Activated T-helper 1 cell treated with anti-CD3 and anti-CD28 coated beads, Interleukin-2, amount 50 U/mL, for 16 hours (primary cell): ENCODE measurements around the gene PPIC.
"Not testable (repeated sequence)": the region's sequence is repeated elsewhere in the genome, so short reads cannot be mapped to it uniquely, and the experiment has no call there.

Experiments used
- DNase-seq, 2 donors: peaks; one replicate each; pipeline ENCODE4 v3.0.0-alpha.2; 2020; ENCODE audit warnings: low read depth in 1 of 2, low spot score in 1 of 2

PPIC gene

GRCh38 chr5:123012321-123012720, 24.2 kb downstream of the PPIC start:
- no peak for DNase-seq

DNA sequence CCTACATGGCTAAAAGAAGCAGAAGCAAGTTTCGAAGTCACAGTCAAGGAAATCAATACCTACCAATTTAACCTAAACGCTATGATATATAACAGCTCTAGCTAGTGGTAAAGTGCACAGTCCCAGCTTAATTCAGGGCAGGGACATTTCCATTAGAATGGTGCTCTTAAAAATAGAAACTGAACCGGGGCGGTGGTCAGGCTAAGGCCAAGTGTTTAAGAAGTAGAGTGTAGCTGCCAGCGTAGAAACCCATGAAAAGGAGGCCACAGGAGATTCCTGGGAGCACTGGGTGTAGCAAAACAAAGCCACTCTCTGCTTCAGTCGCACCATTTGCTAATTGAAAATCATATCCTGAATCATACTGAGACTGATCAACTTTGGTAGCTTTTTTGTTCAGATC, 28.8 kb downstream of the PPIC start:
- no peak for DNase-seq

GRCh38 chr5:123007182-123007581, 29.3 kb downstream of the PPIC start:
- DNase-seq, result no peak

DNA sequence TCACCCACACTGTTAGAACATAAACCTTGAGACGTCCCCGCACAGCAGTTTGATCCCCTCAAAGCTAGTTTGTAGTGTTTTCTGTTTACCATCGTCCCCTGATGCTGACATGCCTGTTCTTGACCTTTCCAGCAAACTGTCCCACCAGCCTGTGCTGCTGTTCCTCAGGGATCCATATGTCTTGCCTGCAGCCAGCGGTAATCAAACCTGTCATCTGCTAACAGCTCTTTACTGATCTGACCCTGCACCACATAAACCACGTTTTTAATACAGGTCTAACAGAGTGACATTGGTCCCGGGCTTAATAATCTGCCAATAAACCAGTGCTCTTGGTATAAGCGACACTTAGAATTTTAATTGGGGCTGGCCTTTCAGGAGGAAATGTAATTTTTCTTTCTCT, 34.7 kb downstream of the PPIC start:
- DNase-seq, result no peak

DNA sequence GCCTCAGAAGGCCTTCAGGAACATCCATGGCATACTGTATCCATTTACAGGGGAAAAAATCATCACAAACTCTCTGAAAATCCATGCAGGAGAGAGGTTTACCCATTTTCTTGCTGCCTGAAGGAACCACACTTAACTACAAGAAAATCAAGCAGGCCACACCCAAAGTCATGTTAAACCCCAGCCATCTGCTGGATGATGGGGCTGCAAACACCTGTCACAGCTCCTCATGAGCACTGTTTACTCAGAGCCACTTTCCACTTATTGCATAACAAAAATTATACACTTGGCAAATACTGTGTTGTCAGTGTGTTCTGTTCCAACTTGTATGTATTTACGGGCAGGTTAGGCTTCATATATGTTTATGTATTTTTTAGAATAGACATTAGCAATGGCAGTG, 35.8 kb downstream of the PPIC start:
- no peak for DNase-seq

- no peak for DNase-seq
Measured at GRCh38 chr5:122999947-123000563, 36.5 kb downstream of the PPIC start.

- DNase-seq, result no peak
Measured at GRCh38 chr5:122997294-122997693, 39.2 kb downstream of the PPIC start.

DNA sequence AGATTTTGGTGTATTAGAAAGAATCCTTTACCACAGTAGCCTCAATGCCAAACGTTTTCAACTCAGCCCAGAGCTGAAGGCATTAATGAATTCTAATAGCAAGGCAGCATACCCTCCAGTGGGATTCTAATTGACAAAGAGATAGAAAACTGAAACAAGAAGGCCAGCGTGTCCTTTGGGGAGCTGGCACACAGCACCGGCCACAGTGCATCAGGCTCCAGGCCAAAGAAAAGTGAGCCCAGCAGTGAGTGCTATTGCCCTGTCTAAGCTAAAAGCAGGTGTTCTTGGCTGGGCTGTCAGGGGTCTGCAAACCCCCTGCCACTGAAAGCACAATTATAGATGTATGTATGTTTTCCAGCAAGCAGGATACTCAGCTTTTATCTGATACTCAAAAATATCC, 40.4 kb downstream of the PPIC start:
- DNase-seq, result no peak

DNA sequence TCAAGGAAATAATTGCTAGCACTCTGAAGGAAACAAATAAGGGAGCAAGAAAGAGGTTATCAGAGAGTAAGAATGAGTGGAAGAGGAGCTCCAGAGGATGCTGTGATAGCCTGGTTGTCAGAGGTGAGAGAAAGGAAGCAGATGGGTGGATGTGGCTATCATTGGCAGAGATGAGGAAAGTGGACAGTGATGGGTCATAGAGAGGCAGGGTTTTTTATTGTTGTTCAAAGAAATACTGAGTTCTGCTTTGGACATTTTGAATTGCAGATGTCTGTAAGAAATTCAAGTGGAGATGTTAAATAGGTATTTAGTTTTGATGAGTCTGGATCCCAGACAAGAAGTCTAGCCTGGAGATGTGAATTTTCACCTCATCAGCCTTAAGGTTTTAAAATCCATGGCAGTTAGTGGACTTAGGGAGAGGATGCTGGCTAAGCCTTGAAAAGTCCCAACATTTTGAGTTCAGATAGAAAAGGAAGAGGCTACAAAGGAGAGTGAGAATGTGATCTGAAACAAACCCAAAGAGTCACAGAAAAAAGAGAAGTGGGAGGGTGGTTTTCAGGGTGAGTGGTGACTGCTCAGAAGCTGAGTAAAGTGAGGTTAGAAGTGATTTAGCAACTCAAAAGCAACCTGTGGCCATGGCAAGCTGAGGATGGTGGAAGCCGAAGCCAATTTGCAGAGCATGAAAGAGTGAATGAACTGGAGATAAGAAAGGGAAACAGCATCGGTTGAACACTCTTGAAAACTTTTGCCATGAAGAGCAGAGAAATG, 50.4 kb downstream of the PPIC start:
- no peak for DNase-seq

DNA sequence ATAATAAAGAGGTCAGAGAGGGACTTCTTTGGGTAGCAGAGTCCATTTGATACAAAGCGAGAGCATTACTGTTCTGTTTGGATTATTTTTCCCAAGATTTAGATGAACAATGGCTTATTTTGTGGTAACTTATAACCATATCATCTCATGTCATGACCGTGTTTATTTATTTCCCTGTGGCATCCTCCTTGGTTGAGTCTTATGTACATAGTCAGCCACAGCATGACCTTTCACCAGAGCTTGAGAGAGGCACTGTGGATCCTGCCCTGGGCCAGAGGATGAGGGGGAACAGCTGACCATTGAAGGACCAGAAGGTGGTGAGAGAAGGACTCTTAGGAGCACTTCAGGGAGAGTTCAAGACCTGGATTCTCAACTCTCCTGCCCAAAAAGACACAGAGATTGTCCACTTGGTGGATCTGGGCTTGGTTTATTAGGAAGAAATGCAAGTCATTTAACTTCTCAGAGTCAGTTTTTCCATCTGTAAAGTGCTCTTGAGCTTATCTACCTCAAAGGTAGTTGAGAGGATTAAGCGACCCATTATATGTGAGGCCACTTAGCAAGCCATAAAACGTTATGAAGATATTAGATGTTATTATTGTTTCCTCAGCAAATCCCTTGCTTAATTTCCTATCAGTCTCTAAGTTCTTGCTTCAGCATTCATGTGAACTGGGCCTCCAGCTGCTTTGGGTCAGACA, 51.4 kb downstream of the PPIC start:
- DNase-seq, result no peak

- no peak for DNase-seq
Measured at GRCh38 chr5:122984425-122984824, 52.1 kb downstream of the PPIC start.

DNA sequence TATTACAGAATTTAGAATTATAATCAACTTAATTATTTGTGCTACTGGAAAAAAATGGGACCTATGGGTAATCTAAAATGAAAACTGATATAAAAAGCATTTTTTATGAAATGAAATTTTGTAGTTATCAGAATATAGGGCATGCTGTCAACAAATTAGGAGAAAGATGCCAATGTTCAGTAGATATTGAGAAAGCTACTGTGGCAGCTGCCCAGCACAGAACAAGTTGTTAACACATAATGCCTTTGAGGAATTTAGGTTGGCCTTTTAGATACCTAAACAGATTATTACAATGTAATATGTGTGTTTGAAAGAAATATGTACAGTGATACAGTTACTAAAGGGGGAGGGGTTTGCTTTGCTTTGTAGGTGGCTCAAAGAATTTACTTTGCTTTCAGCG, 54.1 kb downstream of the PPIC start:
- DNase-seq, result no peak

GRCh38 chr5:122981846-122982245, 54.7 kb downstream of the PPIC start:
- no peak for DNase-seq

DNA sequence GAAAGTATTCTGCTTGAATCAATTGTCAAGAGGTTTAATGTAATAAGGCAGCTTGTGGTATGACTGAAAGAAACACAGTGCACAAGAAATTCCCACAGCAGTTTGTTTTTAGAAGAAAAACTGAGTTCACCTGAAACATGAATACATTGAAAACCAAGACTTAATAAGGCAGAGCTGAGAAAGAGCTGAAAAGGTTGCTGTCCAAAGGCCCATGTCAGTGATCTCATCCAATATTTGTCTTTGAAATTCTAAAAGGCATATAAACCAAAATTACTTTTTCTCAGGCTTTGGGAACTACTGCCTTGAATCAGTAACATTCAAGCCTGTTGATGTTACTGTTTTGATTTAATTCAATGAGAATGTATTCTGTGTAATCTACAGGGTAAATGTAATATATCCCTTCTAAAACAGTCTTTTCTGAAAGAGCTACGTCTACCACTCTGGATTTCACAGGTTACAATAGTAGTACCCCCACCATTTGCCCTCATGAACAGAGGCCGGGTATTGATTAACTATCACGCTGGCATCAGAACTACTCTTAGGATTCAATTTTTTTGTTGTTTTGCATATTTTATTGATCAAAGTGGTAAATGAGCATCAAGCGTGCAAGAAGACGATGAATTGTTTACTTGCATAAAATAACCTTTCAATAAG, 57.8 kb downstream of the PPIC start:
- DNase-seq, result no peak

- DNase-seq, result no peak
Measured at GRCh38 chr5:122978068-122978467, 58.5 kb downstream of the PPIC start.

DNA sequence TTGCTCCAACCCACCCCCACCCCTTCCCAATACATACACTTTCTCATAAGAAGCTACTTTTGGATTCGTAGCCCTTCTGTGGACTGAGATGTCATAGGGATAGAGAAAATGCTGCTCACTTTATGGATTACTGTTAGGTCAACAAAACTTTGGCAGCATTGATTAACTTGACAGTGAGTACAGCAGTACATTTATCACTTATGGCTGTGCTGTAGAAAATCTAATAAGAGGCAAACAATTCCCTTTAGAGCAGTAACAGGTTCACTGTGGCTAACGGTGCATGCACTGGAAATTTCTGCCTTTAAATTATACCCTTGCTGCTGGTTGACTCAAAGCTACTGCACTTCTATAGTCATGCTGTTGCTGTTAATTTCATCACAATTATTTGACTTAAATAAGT, 59.2 kb downstream of the PPIC start:
- no peak for DNase-seq

- not testable (repeated sequence) for DNase-seq
Measured at GRCh38 chr5:122974251-122974650, 62.3 kb downstream of the PPIC start.

DNA sequence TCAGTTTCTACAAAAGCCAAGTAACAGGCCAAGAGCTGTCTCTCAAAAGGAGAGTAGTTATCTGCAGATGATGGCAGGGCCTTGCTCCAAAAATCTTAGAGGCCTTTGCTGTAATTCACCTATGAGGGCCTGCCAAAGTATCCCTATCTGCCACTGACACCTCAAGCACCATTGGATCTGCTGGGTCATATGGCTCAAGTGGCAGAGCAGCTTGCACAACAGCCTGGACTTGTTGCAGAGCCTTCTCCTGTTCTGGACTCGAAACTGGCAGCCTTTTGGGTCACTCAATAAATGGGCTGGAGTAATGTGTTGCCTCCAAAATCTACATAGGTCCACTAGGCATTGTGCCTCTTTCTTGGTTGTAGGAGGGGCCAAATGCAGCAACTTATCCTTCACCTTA, 62.8 kb downstream of the PPIC start:
- DNase-seq, result not testable (repeated sequence)
